Activated gamma-delta T cell treated with Interleukin-2 at 50 U/mL for 16 hours (primary cell): ENCODE measurements around the gene ALLC.

Experiments
- DNase-seq: peaks from one replicate; pipeline ENCODE4 v3.0.0-alpha.2; 2020

ALLC gene

DNA sequence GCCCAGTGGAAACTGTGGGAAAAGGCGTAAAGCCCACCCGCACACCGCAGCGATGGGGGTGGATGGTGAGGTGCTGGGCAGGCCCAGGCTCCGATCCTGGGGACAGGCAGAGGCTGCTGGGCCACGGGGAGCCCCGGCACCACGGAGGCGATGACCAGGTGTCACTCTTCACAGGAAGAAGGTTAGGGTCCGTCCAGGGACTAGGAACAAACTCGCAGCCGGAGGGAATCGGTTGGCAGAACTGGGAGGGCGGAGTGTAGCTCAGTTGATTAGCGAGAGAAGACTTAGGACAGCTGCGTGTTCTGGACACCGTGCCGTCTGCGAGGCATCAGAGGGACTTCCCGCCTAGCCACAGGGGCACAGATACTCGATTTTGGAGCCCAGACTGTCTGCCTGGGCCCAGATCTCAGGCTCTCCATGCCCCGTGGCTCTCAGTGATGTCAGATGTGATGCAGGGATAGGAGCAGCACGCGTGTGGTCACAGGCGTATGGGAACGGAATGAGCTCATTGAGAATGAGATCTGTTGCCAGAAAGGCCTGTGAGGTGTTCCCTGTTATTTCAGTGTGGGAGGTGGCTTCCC lies 16.1 kb upstream of the ALLC start:
- DNase-seq, result no peak

DNA sequence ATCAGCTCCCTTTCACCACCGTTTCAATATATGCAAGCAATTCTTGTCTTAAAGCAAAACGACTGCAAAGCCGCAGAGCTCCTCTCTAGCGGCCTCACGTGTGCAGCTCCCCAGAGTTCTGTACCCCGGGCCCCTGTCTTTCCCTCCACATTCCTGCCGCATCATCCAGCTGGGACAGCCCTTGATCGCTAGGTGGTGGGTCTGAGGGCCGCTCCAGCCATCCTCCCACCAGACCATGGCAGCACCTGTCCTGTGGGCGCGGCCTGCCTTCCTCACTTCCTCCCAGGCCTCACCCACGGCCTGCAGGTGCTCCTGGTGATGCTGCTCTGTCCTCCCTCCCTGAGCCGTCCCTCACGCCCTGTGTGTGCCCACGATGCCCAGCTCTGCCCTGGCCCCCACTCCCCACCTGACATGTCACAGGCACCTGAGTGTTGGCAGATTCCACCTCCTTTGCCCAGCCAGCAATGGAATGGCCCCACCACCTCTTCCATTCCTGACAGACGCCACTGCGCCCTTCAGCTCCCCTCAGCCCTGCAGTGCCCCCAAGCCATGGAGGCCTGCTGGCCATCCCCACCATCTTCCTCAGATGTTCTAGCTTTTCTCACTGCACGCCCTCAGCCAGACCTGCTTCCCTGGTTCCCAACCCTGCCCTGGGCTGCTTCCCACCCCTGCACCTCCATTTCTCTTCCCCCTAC lies 15.3 kb upstream of the ALLC start:
- no peak for DNase-seq

DNA sequence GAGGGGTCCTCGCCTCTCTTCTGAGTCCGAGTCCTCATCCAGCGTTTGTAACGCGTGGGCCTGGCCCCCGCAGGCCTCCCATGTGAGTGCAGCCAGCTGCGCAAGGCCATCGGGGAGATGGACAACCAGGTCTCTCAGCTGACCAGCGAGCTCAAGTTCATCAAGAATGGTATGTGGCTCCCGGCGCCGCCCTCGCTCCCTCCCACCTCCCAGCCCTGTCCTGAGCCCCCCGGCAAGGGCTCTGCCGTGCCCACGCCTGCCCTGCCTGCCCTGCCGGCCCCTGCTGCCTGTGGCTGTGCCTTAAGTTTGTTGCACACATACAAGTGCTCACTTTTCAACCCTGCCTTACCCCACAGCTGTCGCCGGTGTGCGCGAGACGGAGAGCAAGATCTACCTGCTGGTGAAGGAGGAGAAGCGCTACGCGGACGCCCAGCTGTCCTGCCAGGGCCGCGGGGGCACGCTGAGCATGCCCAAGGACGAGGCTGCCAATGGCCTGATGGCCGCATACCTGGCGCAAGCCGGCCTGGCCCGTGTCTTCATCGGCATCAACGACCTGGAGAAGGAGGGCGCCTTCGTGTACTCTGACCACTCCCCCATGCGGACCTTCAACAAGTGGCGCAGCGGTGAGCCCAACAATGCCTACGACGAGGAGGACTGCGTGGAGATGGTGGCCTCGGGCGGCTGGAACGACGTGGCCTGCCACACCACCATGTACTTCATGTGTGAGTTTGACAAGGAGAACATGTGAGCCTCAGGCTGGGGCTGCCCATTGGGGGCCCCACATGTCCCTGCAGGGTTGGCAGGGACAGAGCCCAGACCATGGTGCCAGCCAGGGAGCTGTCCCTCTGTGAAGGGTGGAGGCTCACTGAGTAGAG lies 14.4 kb upstream of the ALLC start:
- no peak for DNase-seq

DNA sequence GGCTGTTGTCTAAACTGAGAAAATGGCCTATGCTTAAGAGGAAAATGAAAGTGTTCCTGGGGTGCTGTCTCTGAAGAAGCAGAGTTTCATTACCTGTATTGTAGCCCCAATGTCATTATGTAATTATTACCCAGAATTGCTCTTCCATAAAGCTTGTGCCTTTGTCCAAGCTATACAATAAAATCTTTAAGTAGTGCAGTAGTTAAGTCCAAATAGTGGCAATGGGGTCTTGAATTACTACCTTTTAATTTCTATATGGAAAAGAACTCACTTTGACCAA lies 13.8 kb upstream of the ALLC start:
- DNase-seq, result no peak

DNA sequence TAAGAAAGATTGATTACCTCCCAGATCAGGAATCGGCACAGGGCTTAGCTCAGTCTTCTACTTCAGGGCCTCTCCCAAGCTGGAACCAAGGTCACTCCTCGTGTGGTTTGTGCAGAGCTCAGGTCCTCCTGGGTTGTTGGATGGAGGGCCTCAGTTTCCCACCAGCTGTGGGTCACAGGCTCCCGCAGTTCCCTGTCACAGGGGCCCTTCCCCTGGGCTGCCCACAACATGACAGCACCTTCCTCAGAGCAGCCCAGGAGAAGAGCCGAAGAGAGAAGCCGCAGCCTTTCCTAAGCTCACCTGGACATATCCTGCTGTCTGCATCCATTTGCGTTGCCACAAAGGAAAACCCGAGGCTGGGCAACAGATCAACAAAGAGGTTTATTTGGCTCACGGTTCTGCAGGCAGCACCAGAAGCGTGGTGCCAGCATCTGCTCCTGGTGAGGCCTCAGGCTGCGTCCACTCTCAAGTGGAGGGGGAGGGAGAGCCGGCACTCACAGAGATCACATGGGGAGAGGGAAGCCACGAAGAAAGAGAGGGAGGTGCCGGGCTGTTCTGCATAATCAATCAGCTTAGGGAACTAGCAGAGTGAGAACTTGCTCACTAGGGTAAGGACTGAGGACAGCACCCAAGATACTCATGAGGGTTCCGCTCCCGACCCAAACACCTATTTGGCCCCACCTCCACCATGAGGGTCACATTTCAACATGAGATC lies 13.0 kb upstream of the ALLC start:
- no peak for DNase-seq

DNA sequence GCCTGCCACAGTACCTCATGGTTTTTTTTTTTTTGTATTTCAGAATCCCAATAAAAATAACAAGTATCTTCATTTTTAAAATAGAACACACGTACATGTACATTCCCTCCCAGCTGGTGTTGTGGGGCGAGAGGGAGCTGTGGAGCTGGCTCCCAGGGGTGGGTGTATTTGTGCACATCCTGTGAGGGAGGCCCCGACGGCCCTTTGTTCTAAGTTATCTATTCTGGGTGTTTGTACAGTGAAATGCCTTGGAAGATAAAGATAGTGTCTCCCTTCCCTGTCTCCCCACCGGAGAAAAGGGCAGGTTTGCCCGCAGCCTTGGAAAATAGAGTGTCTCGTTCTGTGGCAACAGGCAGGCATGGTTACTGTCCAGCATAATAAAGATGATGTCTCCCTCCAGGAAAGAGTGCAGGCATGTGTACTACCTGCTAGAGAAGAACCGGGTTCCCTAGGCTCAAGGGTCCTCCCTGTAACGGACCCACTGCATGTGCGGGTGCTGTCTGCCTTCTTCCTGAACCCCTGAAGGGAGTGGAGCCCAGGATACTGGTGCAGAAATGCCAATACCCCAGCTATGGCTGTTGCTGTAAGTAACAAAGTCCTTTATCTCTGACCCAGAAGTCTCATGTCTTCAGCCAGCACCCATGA lies 12.1 kb upstream of the ALLC start:
- DNase-seq, result no peak

DNA sequence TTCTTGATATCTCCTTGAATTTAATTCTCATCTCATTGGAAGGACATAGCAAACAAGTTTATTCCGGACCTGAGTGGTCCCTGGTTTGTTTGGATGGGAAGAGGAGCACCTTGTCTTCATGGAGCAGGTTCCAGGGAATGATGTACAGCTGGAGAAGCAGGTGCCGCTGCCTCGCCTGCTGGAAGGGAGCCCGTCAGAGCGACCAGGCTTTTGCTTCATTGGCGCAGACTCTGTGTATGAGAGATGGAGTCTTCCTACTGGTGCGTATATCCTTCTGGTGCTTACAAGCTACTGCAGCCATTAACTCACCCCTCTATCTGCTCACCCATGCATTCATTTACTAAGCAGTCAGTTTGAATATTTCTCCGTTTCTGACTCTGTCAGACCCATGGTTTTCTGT lies 11.6 kb upstream of the ALLC start:
- DNase-seq, result no peak

DNA sequence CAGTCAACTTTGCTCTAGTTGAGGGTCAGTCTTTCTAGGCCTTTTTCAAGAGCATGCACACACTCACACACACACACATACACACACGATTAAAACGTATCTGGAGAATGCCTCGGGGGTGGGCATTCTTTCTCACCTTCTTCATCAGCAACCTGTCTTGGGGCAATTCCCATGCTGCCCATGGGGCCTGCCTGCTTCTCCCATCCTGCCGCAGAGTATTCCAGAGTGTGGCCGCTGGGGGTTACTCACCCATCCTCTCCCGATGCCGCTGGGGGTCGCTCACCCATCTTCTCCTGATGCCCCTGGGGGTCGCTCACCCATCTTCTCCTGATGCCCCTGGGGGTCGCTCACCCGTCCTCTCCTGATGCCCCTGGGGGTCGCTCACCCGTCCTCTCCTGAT lies 10.8 kb upstream of the ALLC start:
- DNase-seq, result no peak

DNA sequence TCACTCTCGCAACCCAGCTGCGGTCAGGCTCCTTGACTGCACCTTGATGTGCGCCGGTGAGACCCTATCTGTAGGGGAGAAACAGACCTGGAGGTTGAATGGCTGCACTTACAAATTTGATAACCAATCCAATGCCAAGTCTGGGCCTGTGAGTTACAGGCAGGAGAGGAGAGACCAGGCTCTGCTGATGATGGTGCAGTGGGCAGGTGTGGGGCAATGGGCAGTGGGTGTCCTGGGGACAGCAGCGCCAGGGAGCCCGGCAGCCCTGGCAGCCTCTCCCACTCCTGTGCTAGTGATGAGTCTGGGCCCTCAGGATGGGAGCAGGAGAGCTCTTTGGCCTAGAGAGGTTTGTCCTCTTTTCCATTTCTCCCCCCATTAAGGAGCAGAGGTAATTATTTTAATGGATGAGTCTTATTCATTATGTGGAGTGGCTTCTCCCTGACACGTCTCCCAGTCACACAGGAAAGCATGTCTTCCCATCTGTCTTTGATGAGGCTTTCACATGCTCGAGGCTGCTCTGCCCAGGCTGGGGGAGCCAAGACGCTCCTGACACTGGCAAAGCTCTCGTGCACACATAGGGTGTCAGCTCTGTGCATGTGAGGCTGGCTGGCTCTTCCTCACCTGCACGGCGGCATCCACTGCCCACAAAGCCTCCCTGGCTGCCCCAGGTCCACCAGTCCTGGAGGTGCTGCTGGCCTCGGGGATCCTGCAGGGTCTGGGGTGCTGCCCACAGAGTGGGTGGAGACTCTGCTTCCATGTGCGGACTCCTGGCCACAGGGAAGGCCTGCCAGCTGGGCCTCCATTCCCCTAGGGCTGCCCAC lies 10.0 kb upstream of the ALLC start:
- DNase-seq, result no peak

DNA sequence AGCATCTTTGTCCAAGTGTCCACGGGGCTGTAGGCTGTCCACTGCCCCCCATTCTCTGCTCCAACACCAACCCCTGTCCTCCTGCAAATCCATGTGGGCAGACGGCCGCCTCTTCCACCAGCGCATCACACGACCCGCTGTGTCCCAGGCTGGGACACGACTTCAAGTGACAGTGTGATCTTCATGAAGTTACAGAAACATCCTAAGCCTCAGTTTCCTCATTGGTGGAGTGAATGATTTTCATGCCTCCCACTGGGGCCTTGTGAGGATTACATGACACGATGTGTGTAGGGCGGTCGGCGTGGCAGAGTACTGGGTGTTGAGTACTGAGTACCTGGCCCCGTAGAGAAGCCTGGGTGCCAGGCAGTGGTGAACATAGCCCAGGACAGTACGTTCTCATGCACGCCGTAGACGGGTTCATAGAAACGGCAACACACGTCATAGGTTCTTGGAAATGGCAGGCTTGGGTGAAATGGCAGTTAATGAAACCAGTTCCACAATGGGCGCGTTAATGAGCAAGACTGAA lies 9.3 kb upstream of the ALLC start:
- DNase-seq, result no peak

DNA sequence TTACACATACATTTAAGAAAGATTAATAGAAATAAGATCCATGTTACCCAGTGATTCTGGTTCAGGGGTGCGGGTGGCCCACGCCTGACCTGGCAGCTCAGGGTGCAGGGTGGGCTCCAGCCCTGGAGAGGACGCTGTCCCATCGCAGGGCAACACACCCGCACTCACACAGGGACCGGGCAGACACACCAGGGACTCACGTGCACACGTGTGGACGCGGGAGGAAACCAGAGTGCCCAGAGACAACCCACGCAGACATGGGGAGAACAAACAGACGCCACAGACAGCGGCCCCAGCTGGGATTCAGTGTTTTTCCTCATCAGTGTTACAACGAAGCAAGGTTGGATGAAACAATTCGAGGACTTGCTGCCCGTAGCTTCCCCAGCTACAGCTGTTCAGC lies 8.4 kb upstream of the ALLC start:
- DNase-seq, result no peak

DNA sequence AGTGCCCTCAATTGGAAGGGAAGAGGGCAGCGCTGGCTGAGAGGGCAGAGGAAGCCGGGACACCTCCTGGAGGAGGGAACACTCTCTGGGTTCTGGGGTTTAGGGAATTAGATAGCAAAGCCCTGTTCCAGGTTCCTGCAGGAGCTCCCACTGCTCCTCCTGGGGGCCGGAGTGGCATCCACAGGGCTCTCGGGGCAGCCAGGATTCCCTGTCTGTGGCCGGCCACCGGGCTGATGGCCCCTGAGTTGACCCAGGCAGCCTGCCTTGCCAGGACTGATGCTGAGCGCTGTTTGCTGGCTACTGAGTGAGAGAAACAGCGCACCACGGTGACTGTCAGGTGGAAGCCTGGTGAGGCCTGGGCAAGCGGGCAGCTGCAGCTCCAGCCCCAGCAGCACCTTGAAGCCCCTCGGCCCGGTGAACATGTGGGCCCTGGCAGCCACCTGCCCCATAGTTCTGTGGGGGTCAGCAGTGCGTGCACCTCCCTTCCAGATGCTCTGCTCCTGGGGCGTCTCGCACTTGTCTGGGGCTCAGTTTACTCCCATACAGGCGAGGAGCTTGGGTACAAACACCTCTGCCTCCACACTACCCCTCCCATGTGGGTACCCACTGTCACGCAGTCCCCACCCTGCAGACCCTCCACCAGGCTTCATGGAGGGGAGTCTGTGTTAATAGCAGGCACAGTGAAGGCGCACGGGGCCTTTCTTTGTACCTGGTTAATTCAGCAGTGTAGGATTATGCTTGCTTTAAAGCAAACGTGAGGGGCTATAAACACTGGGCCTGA lies 7.7 kb upstream of the ALLC start:
- no peak for DNase-seq

DNA sequence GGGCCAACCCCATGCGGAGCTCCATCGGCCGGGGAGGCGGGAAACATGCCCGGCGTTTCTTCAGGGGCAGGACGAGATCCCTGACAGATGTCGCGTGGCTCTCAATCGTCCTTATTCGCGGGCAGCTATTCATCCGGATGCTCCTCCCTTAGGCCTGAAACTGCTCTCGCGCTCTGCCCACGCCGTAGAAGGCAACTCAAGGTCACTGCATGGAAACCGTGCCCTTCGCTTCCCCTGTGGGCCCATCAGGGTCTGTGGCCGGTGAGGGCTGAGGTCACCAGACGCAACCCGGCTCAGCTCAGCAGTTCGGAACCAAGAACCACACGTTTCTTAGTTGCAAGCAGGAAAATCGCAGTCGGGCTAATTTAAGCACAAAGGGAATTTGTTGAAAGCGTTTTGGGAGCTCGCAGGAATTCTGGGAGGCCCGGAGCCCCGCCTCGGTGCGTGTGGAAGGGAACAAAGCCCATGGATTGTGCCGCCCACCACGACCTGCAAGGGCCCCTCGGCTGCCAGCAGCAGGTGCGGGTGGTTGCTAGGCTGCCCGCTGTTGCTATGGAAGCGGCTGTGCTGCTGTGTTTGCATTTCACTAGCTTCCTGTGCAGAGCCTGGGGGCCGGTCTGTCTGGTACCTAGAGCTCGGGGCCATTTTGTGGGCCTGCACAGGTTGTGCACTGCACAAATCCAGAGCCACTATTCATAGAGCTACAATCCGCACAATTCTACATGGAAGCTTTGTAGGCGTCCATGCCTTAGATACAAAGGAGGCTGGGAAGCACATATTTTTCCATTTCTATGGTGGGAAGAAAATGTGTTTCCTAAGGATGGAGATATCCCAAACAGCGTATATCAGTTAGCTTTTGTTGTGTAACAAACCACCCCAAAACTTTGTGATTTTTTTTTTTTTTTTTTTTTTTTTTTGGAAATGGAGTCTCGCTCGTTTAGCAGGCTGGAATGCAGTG lies 6.0 kb upstream of the ALLC start:
- DNase-seq, result peak; percentile 60

DNA sequence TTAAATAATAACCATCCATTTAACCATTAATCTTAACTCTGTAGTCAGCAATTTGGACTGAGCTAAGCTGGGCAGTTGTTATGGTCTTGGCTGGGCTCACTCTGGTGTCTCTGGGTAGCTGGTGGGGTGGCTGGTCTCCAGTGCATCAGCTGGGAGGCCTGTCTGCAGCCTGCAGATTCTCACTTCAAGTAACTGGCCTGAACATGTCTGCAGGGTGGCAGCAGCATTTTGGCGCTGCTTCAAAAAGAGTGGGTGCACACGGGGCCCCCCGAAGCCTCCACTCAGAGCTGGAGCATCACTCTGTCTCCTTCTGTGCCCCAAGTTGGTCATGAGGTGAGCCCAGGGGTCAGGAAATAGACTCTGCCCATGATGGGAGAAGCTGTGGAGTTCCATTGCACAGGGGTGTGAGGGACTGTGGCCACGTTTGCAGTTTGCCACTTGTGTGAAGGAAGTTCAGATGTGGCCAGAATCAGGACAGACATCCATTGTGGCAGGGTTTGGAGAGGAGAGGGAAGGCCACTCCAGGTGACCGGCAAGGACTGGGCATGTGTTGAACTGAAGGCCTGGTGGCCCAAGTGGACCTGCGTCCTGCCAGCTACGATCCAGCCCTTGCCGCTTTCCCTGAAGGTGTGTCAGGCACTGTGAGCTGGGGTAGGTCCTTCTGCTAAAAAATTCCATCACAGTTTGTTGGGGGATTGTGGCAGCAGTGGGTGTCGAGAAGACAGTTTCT lies 4.9 kb upstream of the ALLC start:
- no peak for DNase-seq

DNA sequence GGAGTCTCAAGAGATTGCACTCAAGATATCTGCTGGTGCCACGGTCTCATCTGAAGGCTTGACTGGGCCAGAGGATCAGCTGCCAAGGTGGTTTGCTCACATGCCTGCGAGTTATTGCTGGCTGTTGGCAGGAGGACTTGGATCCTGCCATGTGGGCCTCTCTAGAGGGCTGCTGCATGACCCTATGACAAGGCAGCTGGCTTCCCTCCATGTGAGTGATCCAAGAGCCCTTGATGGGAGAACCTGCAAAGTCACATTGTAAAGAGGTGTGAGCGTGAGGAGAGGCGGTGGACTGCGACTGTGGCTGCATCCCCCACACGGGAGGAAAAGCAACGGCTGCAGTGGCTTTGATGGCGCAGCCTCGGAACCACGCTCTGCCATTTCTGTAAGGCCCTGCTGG lies 4.0 kb upstream of the ALLC start:
- DNase-seq, result no peak

DNA sequence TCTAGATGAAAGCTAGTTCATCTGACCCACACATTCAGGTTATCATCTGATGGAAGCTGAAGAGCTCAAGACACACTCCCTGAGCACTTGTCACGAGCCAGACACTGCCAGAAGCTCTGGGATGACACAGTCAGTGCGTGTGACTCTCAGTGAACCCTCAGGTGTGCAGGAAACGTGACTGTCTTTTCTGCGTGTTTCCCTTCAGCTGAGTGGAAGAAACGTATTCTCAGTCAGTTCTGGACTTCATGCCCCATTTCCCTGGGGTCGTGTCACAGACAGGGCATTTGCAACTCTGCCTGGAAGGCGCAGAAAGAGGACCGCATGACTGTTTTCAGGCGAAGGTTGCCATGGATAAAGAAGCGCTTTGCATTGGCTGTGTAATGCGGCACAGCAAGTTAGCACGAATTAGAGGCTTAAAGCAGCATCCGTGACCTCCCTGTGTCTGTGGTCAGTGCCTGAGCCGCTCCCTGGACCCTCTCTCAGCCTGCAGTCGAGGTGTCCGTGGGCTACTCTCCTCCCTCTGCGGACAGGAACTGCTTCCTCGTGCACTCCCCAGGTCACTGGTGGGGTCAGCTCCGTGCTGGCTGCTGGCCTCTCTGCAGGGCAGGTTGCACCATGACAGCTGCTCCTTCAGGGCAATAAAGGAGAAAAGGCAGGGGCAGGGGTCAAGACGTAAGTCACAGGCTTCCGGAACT lies 3.3 kb upstream of the ALLC start:
- no peak for DNase-seq

DNA sequence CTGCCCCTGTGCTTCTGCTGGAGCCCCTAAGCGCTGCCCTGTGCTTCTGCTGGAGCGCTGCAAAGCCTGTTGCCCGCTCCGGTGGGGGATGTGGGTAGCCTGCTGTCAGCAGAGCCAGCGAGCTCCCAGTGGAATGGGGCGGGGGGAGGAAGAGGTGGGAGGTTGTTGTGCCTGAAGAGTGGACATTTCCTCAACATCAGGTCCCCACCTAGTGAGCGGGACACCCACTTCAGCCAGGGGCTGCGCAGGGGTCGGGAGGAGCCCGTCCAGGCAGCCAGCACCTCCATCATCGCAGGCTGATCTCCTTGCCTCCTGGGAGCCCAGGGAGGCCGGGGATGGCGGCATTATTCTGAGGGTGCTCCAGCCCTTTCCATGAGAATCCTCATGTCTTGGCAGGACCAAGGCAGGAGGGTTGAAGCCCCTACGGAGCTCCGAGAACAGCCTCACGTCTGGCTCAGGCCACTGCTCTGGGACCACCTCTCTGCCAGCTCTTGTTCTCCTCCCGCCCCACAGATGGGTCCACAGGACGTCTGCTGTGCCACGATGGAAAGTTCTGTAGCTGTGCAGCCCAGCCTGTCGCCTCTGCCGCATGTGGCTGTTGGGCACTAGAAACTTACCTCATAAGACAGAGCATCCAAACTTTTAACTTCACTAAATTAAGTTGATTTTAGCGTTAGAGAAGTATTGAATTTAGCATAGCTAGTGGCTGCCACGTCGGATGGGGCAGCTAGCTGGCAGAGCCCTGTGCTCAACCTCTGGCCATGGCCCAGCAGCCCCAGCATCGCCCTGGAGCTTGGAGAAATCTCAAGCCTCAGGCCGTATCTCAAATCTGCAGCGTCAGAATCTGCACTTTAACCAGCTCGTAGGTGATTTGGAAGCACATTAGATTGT lies 1.9 kb upstream of the ALLC start:
- no peak for DNase-seq
